GM19372 (cell line): ENCODE data around the gene FOLR3.
"Not testable (repeated sequence)": the region's sequence is repeated elsewhere in the genome, so short reads cannot be mapped to it uniquely, and the experiment has no call there.

ENCODE experiments used
- ATAC-seq: cut with Tn5 transposase; IDR thresholded peaks from one replicate; pipeline ENCODE4 v1.9.1; 2021; ENCODE audit warnings: mild to moderate bottlenecking, low read depth, moderate library complexity; ENCODE audit not compliant: unreplicated experiment

FOLR3 gene

GRCh38 chr11:72122607-72123006, 12.9 kb upstream of the FOLR3 start:
- no peak for ATAC-seq

- no peak for ATAC-seq
Observed at GRCh38 chr11:72123117-72123653, 12.3 kb upstream of the FOLR3 start.

- no peak for ATAC-seq
Observed at GRCh38 chr11:72124046-72124445, 11.5 kb upstream of the FOLR3 start.

GRCh38 chr11:72125956-72126355, 9.6 kb upstream of the FOLR3 start:
- no peak for ATAC-seq

- ATAC-seq: no peak
Observed at GRCh38 chr11:72127923-72128322, 7.6 kb upstream of the FOLR3 start.

GRCh38 chr11:72129381-72129780, 6.1 kb upstream of the FOLR3 start:
- ATAC-seq: no peak

GRCh38 chr11:72132646-72133045, 2.9 kb upstream of the FOLR3 start:
- ATAC-seq: no peak

GRCh38 chr11:72135891-72136683, 562 bp downstream of the FOLR3 start:
- ATAC-seq: no peak

GRCh38 chr11:72136684-72137262, 1.2 kb downstream of the FOLR3 start:
- ATAC-seq: no peak

GRCh38 chr11:72138821-72139390, 3.4 kb downstream of the FOLR3 start:
- ATAC-seq: no peak

GRCh38 chr11:72139500-72139899, 4.0 kb downstream of the FOLR3 start:
- no peak for ATAC-seq

- ATAC-seq: no peak
Observed at GRCh38 chr11:72140661-72141060, 5.1 kb downstream of the FOLR3 start.

GRCh38 chr11:72141066-72141465, 5.5 kb downstream of the FOLR3 start:
- ATAC-seq: no peak

GRCh38 chr11:72142086-72142485, 6.6 kb downstream of the FOLR3 start:
- ATAC-seq: not testable (repeated sequence)

- ATAC-seq: not testable (repeated sequence)
Observed at GRCh38 chr11:72142543-72142942, 7.0 kb downstream of the FOLR3 start.

GRCh38 chr11:72144807-72145565, 9.5 kb downstream of the FOLR3 start:
- ATAC-seq: no peak

GRCh38 chr11:72146625-72147024, 11.1 kb downstream of the FOLR3 start:
- ATAC-seq: no peak

GRCh38 chr11:72150882-72151281, 15.4 kb downstream of the FOLR3 start:
- ATAC-seq: no peak

- not testable (repeated sequence) for ATAC-seq
Observed at GRCh38 chr11:72153874-72154273, 18.3 kb downstream of the FOLR3 start.

- no peak for ATAC-seq
Observed at GRCh38 chr11:72154816-72155215, 19.3 kb downstream of the FOLR3 start.

GRCh38 chr11:72155751-72156150, 20.2 kb downstream of the FOLR3 start:
- no peak for ATAC-seq
